HCT116 (cell line): ENCODE data around the gene CD84. TPM values are rescaled to one million over a fixed set of nuclear protein-coding genes. Genes with fewer than 3 reads are reported as not detected.

ENCODE experiments used
- ATAC-seq: fragments of 200-7000 bp; cut with Tn5 transposase; 2 replicates; pipeline ENCODE4 v1.9.1; 2020; ENCODE audit warnings: mild to moderate bottlenecking, moderate library complexity
- BruUV-seq: library from RNA; stranded (reverse); fragments of 400-500 nt; replicated peaks from 2 replicates; lab custom pipeline; 2021; lab: Mats Ljungman, UMichigan
- CTCF ChIA-PET: fragments of 300-600 bp; sonication (Branson Sonifier 250); formaldehyde crosslinking; loops from one replicate; lab custom pipeline; 2021; ENCODE audit warnings: antibody characterized with exemption; lab: Charles Lee
- POLR2A ChIA-PET: fragments of 300-600, 350-600 bp; sonication (Branson Sonifier 250); formaldehyde crosslinking; loops from one replicate; lab custom pipeline; 2021; ENCODE audit warnings: antibody characterized with exemption; lab: Charles Lee
- RAD21 ChIA-PET, 2 experiments: fragments of 300-600 bp; sonication (Branson Sonifier 250); formaldehyde crosslinking; loops; one replicate each; lab custom pipeline; 2023; ENCODE audit warnings: low total read pairs in 2 of 2; ENCODE audit not compliant: uncharacterized antibody in 2 of 2, unreplicated experiment in 2 of 2, low non-redundant PET in 1 of 2; lab: Charles Lee
- DNase-seq: peaks from one replicate; pipeline ENCODE4 v3.0.0-alpha.2; 2010; ENCODE audit warnings: low read depth, low spot score
- H2AFZ ChIP-seq: fragments of 200-600 bp; shearing (Covaris generic), sonication (generic); 2 replicates; pipeline ENCODE4 v1.6.1; 2017; ENCODE audit warnings: low read depth, mixed run types, mixed read lengths, antibody characterized with exemption, low read length; ENCODE audit not compliant: poor library complexity, severe bottlenecking
- H3K27ac ChIP-seq: 2 replicates; pipeline ENCODE4 v1.5.1; 2012; ENCODE audit warnings: low read depth, low read length
- H3K27me3 ChIP-seq: fragments of 200-600 bp; sonication (generic); 2 replicates; pipeline ENCODE4 v1.6.1; 2016; ENCODE audit warnings: mixed run types, low read length, mixed read lengths; ENCODE audit not compliant: insufficient read depth
- H3K36me3 ChIP-seq, 2 experiments: fragments of 200-500 bp in 1 of 2; fragments of 200-600 bp in 1 of 2; sonication (Bioruptor generic) in 1 of 2; sonication (generic) in 1 of 2; 2 replicates each; pipeline versions ENCODE4 v1.5.1 to v1.6.1; 2014 to 2016; ENCODE audit warnings: low read length in 2 of 2, inconsistent platforms in 1 of 2, mixed read lengths in 1 of 2, mixed run types in 1 of 2; ENCODE audit not compliant: insufficient read depth in 2 of 2, control insufficient read depth in 1 of 2
- H3K4me1 ChIP-seq, 2 experiments: fragments of 200-600 bp in 1 of 2; sonication (generic) in 1 of 2; 2 replicates each; pipeline versions ENCODE4 v1.5.1 to v1.6.1; 2012 to 2017; ENCODE audit warnings: low read length in 2 of 2, inconsistent platforms in 1 of 2, mild to moderate bottlenecking in 1 of 2, mixed read lengths in 1 of 2, mixed run types in 1 of 2, moderate library complexity in 1 of 2; ENCODE audit not compliant: insufficient read depth in 2 of 2, control insufficient read depth in 1 of 2
- H3K4me2 ChIP-seq: fragments of 200-600 bp; sonication (generic); 2 replicates; pipeline ENCODE4 v1.6.1; 2017; ENCODE audit warnings: mixed run types, low read length, mixed read lengths
- H3K4me3 ChIP-seq, 2 experiments: fragments of 200-600 bp in 1 of 2; sonication (generic) in 1 of 2; replicated peaks in 1 of 2; 2 replicates each; pipeline ENCODE4 v1.5.1; 2011 to 2016; ENCODE audit warnings: low read length in 2 of 2, control low read depth in 1 of 2, low read depth in 1 of 2, mild to moderate bottlenecking in 1 of 2, mixed read lengths in 1 of 2, mixed run types in 1 of 2
- H3K79me2 ChIP-seq: fragments of 200-600 bp; sonication (generic); 2 replicates; pipeline ENCODE4 v1.6.1; 2017; ENCODE audit warnings: mild to moderate bottlenecking, mixed run types, low read length, moderate library complexity, mixed read lengths; ENCODE audit not compliant: insufficient read depth
- H3K9ac ChIP-seq: fragments of 200-600 bp; sonication (generic); 2 replicates; pipeline ENCODE4 v1.6.1; 2016; ENCODE audit warnings: low read length, mixed read lengths
- H3K9me2 ChIP-seq: fragments of 200-600 bp; sonication (generic), shearing (Covaris generic); 2 replicates; pipeline ENCODE4 v1.6.1; 2017; ENCODE audit warnings: mixed run types, mild to moderate bottlenecking, moderate library complexity; ENCODE audit not compliant: insufficient read depth
- H3K9me3 ChIP-seq, 2 experiments: fragments of 200-500 bp in 1 of 2; fragments of 200-600 bp in 1 of 2; sonication (Bioruptor generic) in 1 of 2; sonication (generic) in 1 of 2; 2 replicates each; pipeline ENCODE4 v1.6.1; 2014 to 2017; ENCODE audit warnings: low read length in 2 of 2, mixed read lengths in 2 of 2, inconsistent platforms in 1 of 2, low read depth in 1 of 2, mild to moderate bottlenecking in 1 of 2, mixed run types in 1 of 2, moderate library complexity in 1 of 2; ENCODE audit not compliant: control insufficient read depth in 1 of 2, insufficient read depth in 1 of 2
- H4K20me1 ChIP-seq: fragments of 200-600 bp; sonication (generic), shearing (Covaris generic); 2 replicates; pipeline ENCODE4 v1.6.1; 2017; ENCODE audit warnings: mixed run types, mild to moderate bottlenecking, moderate library complexity; ENCODE audit not compliant: insufficient read depth
- CBX3 ChIP-seq: IDR thresholded peaks from 2 replicates; pipeline ENCODE4 v1.6.1; 2012; ENCODE audit warnings: low read depth
- EGR1 ChIP-seq: IDR thresholded peaks from 2 replicates; pipeline ENCODE4 v1.6.1; 2012; ENCODE audit warnings: low read depth
- ELF1 ChIP-seq: IDR thresholded peaks from 2 replicates; pipeline ENCODE4 v1.6.1; 2012; ENCODE audit warnings: low read depth, borderline replicate concordance
- EZH2 ChIP-seq: fragments of 200-600 bp; sonication (generic); IDR thresholded peaks from 2 replicates; pipeline ENCODE4 v1.6.1; 2017; ENCODE audit warnings: antibody characterized with exemption, mixed run types
- EZH2phosphoT487 ChIP-seq: fragments of 200-600 bp; IDR thresholded peaks from 2 replicates; pipeline ENCODE4 v1.6.1; 2018; ENCODE audit warnings: antibody characterized with exemption, borderline replicate concordance
- FOSL1 ChIP-seq: IDR thresholded peaks from 2 replicates; pipeline ENCODE4 v1.6.1; 2012; ENCODE audit warnings: low read depth
- JUND ChIP-seq: IDR thresholded peaks from 2 replicates; pipeline ENCODE4 v1.6.1; 2012
- POLR2A ChIP-seq: IDR thresholded peaks from 2 replicates; pipeline ENCODE4 v1.7.0; 2011; ENCODE audit warnings: borderline replicate concordance; ENCODE audit not compliant: insufficient read depth, insufficient read length; ENCODE audit errors: extremely low read depth
- RAD21 ChIP-seq: IDR thresholded peaks from 2 replicates; pipeline ENCODE4 v1.6.1; 2012; ENCODE audit warnings: low read depth, mild to moderate bottlenecking
- SIN3A ChIP-seq: IDR thresholded peaks from 2 replicates; pipeline ENCODE4 v1.6.1; 2012; ENCODE audit warnings: low read depth
- SP1 ChIP-seq: IDR thresholded peaks from 2 replicates; pipeline ENCODE4 v1.6.1; 2012; ENCODE audit warnings: low read depth
- SRF ChIP-seq: IDR thresholded peaks from 2 replicates; pipeline ENCODE4 v1.6.1; 2012; ENCODE audit warnings: low read depth
- YY1 ChIP-seq: IDR thresholded peaks from 2 replicates; pipeline ENCODE4 v1.6.1; 2011; ENCODE audit warnings: low read length, low read depth, moderate library complexity, mild to moderate bottlenecking; ENCODE audit not compliant: insufficient replicate concordance; ENCODE audit errors: extremely low read depth
- ZFX ChIP-seq: fragments of 450-650 bp; IDR thresholded peaks from 2 replicates; pipeline ENCODE4 v1.6.1; 2017
- intact Hi-C: fragments of 100-400 bp; cut with micrococcal nuclease; formaldehyde crosslinking; loops from 2 replicates; pipeline ENCODE4 v1.10.0; 2022
- total RNA-seq: library from RNA; stranded (reverse); gene quantifications from one replicate; pipeline ENCODE4 v1.2.1, GENCODE V29; 2021; ENCODE audit not compliant: unreplicated experiment
- TF ChIP-seq, protein P1 (sequence below), 3 experiments: fragments of 200-600 bp in 1 of 3; sonication (generic) in 1 of 3; IDR thresholded peaks in 2 of 3; conservative IDR thresholded peaks in 1 of 3; 2 replicates each; pipeline ENCODE4 v1.5.1; 2012 to 2017; ENCODE audit warnings: low read depth in 2 of 3, low read length in 2 of 3, antibody characterized with exemption in 1 of 3, borderline replicate concordance in 1 of 3, control low read depth in 1 of 3, mild to moderate bottlenecking in 1 of 3, mixed read lengths in 1 of 3, mixed run types in 1 of 3, moderate library complexity in 1 of 3; ENCODE audit not compliant: insufficient read depth in 1 of 3
- TF ChIP-seq, protein P2 (sequence below): IDR thresholded peaks from 2 replicates; pipeline ENCODE4 v1.6.1; 2011; ENCODE audit warnings: mild to moderate bottlenecking, low read length, moderate library complexity; ENCODE audit not compliant: insufficient replicate concordance; ENCODE audit errors: extremely low read depth
- TF ChIP-seq, protein P3 (sequence below): IDR thresholded peaks from 2 replicates; pipeline ENCODE4 v1.6.1; 2012

Gene CD84
- total RNA-seq, 1 experiment from 2014 or later = 0.02 TPM

DNA sequence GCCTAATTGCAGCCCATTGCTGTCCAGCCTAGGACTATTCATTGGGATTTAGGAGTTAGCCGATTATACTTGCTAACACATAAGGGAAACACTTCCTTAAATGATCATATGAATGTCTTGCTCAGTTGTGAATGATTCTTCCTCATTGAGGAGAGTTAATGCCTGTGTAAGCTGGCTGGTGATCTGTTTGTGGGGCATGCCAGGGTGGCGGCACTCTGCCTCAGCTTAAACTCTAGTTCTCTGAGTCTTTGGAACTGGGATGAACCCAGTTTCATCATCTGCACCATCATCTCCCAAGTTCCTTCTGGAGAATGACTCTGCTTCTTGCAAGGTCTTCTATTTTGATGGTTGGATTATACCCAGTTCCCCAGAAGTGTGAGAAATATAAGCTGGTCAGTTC lies 32.4 kb downstream of the CD84 start:
- ChIA-PET POLR2A (no interaction called here), RAD21 (no interaction called here), CTCF (no interaction called here)
- Histone ChIP-seq H3K9me3 (no peaks in the 10 kb centered on the region), H3K79me2 (no peaks in the 10 kb centered on the region), H3K9me2 (no peaks in the 10 kb centered on the region), H2AFZ (no peak overlapping the region), H3K4me2 (no peak overlapping the region), H3K9ac (no peak overlapping the region), H3K4me1 (no peaks in the 10 kb centered on the region; a peak in 1 of 4 replicates), H3K36me3 (no peaks in the 10 kb centered on the region), H3K27ac (no peak overlapping the region), H3K27me3 (no peaks in the 10 kb centered on the region), H4K20me1 (no peaks in the 10 kb centered on the region), H3K4me3 (no peak overlapping the region)
- ATAC-seq = no peak
- BruUV-seq = no TSS peak
- TF ChIP-seq, protein P1, sequence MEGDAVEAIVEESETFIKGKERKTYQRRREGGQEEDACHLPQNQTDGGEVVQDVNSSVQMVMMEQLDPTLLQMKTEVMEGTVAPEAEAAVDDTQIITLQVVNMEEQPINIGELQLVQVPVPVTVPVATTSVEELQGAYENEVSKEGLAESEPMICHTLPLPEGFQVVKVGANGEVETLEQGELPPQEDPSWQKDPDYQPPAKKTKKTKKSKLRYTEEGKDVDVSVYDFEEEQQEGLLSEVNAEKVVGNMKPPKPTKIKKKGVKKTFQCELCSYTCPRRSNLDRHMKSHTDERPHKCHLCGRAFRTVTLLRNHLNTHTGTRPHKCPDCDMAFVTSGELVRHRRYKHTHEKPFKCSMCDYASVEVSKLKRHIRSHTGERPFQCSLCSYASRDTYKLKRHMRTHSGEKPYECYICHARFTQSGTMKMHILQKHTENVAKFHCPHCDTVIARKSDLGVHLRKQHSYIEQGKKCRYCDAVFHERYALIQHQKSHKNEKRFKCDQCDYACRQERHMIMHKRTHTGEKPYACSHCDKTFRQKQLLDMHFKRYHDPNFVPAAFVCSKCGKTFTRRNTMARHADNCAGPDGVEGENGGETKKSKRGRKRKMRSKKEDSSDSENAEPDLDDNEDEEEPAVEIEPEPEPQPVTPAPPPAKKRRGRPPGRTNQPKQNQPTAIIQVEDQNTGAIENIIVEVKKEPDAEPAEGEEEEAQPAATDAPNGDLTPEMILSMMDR (IDR thresholded peaks at IDR 0.05 in 2 of 3, conservative IDR thresholded peaks at IDR 0.05 in 1 of 3; ENCODE audit: borderline replicate concordance in 1 of 3, insufficient read depth in 1 of 3, low read depth in 2 of 3, low read length in 2 of 3) = no peak
- TF ChIP-seq EZH2phosphoT487 = no peak
- TF ChIP-seq, protein P2, sequence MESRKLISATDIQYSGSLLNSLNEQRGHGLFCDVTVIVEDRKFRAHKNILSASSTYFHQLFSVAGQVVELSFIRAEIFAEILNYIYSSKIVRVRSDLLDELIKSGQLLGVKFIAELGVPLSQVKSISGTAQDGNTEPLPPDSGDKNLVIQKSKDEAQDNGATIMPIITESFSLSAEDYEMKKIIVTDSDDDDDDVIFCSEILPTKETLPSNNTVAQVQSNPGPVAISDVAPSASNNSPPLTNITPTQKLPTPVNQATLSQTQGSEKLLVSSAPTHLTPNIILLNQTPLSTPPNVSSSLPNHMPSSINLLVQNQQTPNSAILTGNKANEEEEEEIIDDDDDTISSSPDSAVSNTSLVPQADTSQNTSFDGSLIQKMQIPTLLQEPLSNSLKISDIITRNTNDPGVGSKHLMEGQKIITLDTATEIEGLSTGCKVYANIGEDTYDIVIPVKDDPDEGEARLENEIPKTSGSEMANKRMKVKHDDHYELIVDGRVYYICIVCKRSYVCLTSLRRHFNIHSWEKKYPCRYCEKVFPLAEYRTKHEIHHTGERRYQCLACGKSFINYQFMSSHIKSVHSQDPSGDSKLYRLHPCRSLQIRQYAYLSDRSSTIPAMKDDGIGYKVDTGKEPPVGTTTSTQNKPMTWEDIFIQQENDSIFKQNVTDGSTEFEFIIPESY = no peak
- TF ChIP-seq SIN3A = no peak
- TF ChIP-seq SP1 = no peak
- TF ChIP-seq SRF = no peak
- TF ChIP-seq POLR2A = no peak
- no peak for TF ChIP-seq RAD21
- no peak for TF ChIP-seq FOSL1
- no peak for TF ChIP-seq ELF1
- no peak for TF ChIP-seq EZH2
- no peak for TF ChIP-seq CBX3
- TF ChIP-seq, protein P3, sequence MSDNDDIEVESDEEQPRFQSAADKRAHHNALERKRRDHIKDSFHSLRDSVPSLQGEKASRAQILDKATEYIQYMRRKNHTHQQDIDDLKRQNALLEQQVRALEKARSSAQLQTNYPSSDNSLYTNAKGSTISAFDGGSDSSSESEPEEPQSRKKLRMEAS = no peak
- no peak for TF ChIP-seq ZFX
- TF ChIP-seq EGR1 = no peak
- no peak for TF ChIP-seq YY1
- TF ChIP-seq JUND = no peak
- no peak for DNase-seq
- intact Hi-C loops = loop anchor here (1.0 kb wide), 1 partner anchor 60 kb away; no protein-coding TSS in a partner anchor
